NT2/D1 (cell line): ENCODE results near the gene GINS2.

ENCODE experiments used
- YY1 ChIP-seq: IDR thresholded peaks from 2 replicates; pipeline ENCODE4 v1.6.1; 2011; ENCODE audit not compliant: insufficient read length, insufficient read depth
- ZNF274 ChIP-seq: IDR thresholded peaks from 2 replicates; pipeline ENCODE4 v1.6.1; 2011; ENCODE audit warnings: mild to moderate bottlenecking, low read depth, low read length

GRCh38 chr16:85659336-85659735 is 29.4 kb downstream of the GINS2 start:
- no peak for TF ChIP-seq ZNF274
- no peak for TF ChIP-seq YY1
